GM13976 (cell line): ENCODE results near the gene MRPL27.

Experiments
- DNase-seq: peaks from one replicate; pipeline ENCODE4 v3.0.0; 2012; ENCODE audit warnings: low spot score
- CTCF ChIP-seq: IDR thresholded peaks from 2 replicates; pipeline ENCODE4 v1.5.1; 2012; ENCODE audit warnings: borderline replicate concordance, mild to moderate bottlenecking; ENCODE audit not compliant: insufficient read depth; ENCODE audit errors: extremely low read depth, missing control alignments, control extremely low read depth
- in situ Hi-C: fragments of 300-500 bp; cut with MboI; formaldehyde crosslinking; loops from one replicate; pipeline ENCODE4 v1.12.0; 2022; ENCODE audit warnings: low sequenced_read_pairs, mixed read lengths, inconsistent platforms; ENCODE audit not compliant: unreplicated experiment

The MRPL27 gene

GRCh38 chr17:50365165-50365564, 7.8 kb downstream of the MRPL27 start:
- DNase-seq, result no peak
- in situ Hi-C loops, result no loop called here
- no peak for TF ChIP-seq CTCF

GRCh38 chr17:50364715-50365114, 8.3 kb downstream of the MRPL27 start:
- no peak for DNase-seq
- in situ Hi-C loops, result no loop called here
- TF ChIP-seq CTCF, result no peak

- in situ Hi-C loops, result no loop called here
- DNase-seq, result no peak
- TF ChIP-seq CTCF, result no peak
These were observed 8.9 kb downstream of the MRPL27 start for GRCh38 chr17:50364061-50364458.

GRCh38 chr17:50363217-50364060, 9.5 kb downstream of the MRPL27 start:
- no peak for DNase-seq
- in situ Hi-C loops, result no loop called here
- no peak for TF ChIP-seq CTCF

GRCh38 chr17:50362661-50363060, 10.3 kb downstream of the MRPL27 start:
- TF ChIP-seq CTCF, result no peak
- in situ Hi-C loops, result no loop called here

GRCh38 chr17:50361561-50362480, 11.2 kb downstream of the MRPL27 start:
- in situ Hi-C loops, result no loop called here
- peak; percentile 85 for DNase-seq
- peak; percentile 70 for TF ChIP-seq CTCF

More at GRCh38 chr17:50362661-50363060, 10.3 kb downstream of the MRPL27 start:
- DNase-seq, result no peak
